GM12878 (cell line): Measurements from ENCODE around the gene MICALL2.

Source experiments
- CTCF ChIP-seq, 3 experiments: IDR thresholded peaks in 2 of 3; conservative IDR thresholded peaks in 1 of 3; 2 replicates each; pipeline ENCODE4 v1.5.1; 2011; ENCODE audit warnings: low read depth in 3 of 3, low read length in 3 of 3, mild to moderate bottlenecking in 3 of 3, control low read depth in 2 of 3, moderate library complexity in 2 of 3, inconsistent platforms in 1 of 3, mixed read lengths in 1 of 3; ENCODE audit not compliant: control insufficient read depth in 2 of 3, insufficient read depth in 1 of 3; ENCODE audit errors: extremely low read depth in 1 of 3
- EGR1 ChIP-seq, 2 experiments: IDR thresholded peaks; 1 replicate in 1 of 2; 2 replicates in 1 of 2; pipeline ENCODE4 v1.6.1; 2011 to 2012; ENCODE audit warnings: low read depth in 2 of 2, low read length in 2 of 2, borderline replicate concordance in 1 of 2, mild to moderate bottlenecking in 1 of 2, moderate library complexity in 1 of 2
- EP300 ChIP-seq, 2 experiments: fragments of 150-350 bp in 1 of 2; IDR thresholded peaks; 2 replicates each; pipeline ENCODE4 v1.6.1; 2011 to 2012; ENCODE audit warnings: low read depth in 2 of 2, low read length in 2 of 2, borderline replicate concordance in 1 of 2, improper control_type of control experiment in 1 of 2, inconsistent platforms in 1 of 2; ENCODE audit not compliant: control insufficient read depth in 1 of 2
- MYC ChIP-seq: IDR thresholded peaks from 2 replicates; pipeline ENCODE4 v1.6.1; 2011; ENCODE audit warnings: mild to moderate bottlenecking, low read length, moderate library complexity, inconsistent platforms; ENCODE audit not compliant: insufficient read depth, insufficient replicate concordance, insufficient read length, severe bottlenecking
- YY1 ChIP-seq: IDR thresholded peaks from 2 replicates; pipeline ENCODE4 v1.6.1; 2011; ENCODE audit warnings: low read depth, mild to moderate bottlenecking, low read length
- ZNF274 ChIP-seq: IDR thresholded peaks from one replicate; pipeline ENCODE4 v1.8.0; 2011; ENCODE audit not compliant: insufficient read length, insufficient read depth

DNA sequence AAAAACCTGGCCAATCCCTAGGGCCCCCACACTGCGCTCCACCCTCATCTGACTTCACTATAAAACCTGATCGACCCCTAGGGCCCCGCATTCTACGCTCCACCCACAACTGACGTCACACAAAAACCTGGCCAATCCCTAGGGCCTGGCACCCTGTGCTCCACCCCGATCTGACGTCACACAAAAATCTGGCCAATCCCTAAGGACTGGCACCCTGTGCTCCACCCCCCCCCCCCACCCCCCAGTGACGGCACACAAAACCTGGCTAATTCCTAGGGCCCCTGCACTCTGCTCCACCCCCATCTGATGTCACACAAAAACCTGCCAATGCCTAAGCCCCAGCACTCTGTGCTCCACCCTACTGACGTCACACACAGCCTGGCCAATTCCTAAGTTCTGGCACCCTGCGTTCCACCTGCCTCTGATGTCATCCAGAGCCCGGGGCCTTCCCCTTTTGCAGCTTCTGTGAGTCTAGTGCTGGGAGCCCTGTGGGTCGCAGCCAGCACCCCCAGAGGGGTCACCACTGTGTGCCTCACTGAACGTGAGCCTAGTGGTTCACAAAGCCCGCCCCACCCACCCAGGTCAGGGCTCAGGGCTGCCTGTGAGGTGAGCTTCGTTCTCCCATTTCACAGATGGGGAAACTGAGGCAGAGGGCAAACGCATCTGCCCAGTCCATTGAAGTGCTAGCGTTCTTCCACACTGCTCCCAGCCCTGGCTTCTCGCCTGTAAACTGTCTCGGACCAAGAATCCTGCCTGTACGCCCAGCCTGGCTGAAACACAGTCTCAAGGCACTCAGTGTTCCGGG is 40.6 kb downstream of the MICALL2 start:
- TF ChIP-seq CTCF (IDR thresholded peaks at IDR 0.05 in 2 of 3, conservative IDR thresholded peaks at IDR 0.05 in 1 of 3; ENCODE audit: control insufficient read depth in 2 of 3, extremely low read depth in 1 of 3, insufficient read depth in 1 of 3, low read depth in 3 of 3, low read length in 3 of 3) = no peak
- TF ChIP-seq EP300 (IDR thresholded peaks at IDR 0.05; ENCODE audit: borderline replicate concordance in 1 of 2, control insufficient read depth in 1 of 2, low read depth in 2 of 2, low read length in 2 of 2) = no peak
- no peak for TF ChIP-seq YY1
- no peak for TF ChIP-seq MYC
- TF ChIP-seq EGR1 (IDR thresholded peaks at IDR 0.05; ENCODE audit: borderline replicate concordance in 1 of 2, low read depth in 2 of 2, low read length in 2 of 2) = no peak
- no peak for TF ChIP-seq ZNF274
